GM12878 (cell line): Measurements from ENCODE around the gene ASGR2. TPM values are rescaled to one million over a fixed set of nuclear protein-coding genes. Genes with fewer than 3 reads are reported as not detected.

Experiments used
- ATAC-seq: fragments of 200-7000 bp; cut with Tn5 transposase; 3 replicates; pipeline ENCODE4 v1.9.1; 2020; ENCODE audit warnings: mild to moderate bottlenecking, moderate library complexity
- BruUV-seq: library from RNA; stranded (reverse); fragments of 400-500 nt; replicated peaks from 2 replicates; lab custom pipeline; 2021; lab: Mats Ljungman, UMichigan
- CTCF ChIA-PET: fragments of 300-600 bp; sonication (Branson Sonifier 250); formaldehyde crosslinking; extraction: SDS; loops from one replicate; lab custom pipeline; 2021; ENCODE audit warnings: inconsistent platforms; lab: Yijun Ruan, JAX
- POLR2A ChIA-PET: fragments of 350-600 bp; formaldehyde crosslinking; extraction: SDS; loops from one replicate; lab custom pipeline; 2021; ENCODE audit warnings: inconsistent platforms; lab: Charles Lee
- RAD21 ChIA-PET: fragments of 300-600 bp; sonication (Branson Sonifier 250); formaldehyde crosslinking; loops from one replicate; lab custom pipeline; 2023; ENCODE audit warnings: antibody characterized with exemption; ENCODE audit not compliant: unreplicated experiment; lab: Charles Lee
- SMC1A ChIA-PET: fragments of 300-600 bp; sonication (Branson Sonifier 250); formaldehyde crosslinking; loops from one replicate; lab custom pipeline; 2023; ENCODE audit not compliant: unreplicated experiment, uncharacterized antibody; lab: Charles Lee
- DNase-seq: peaks from one replicate; pipeline ENCODE4 v3.0.0-alpha.2; 2011; ENCODE audit warnings: low read depth, low spot score
- FAIRE-seq: peaks from 3 replicates; lab custom pipeline; 2011; peaks lifted over from hg19 to GRCh38; lab: Jason Lieb, UNC
- H2AFZ ChIP-seq: 2 replicates; pipeline ENCODE4 v1.6.0; 2011; ENCODE audit warnings: low read depth, low read length, control low read depth; ENCODE audit not compliant: control insufficient read depth
- H3K27ac ChIP-seq: 2 replicates; pipeline ENCODE4 v1.5.1; 2011; ENCODE audit warnings: control low read depth; ENCODE audit not compliant: control insufficient read depth, insufficient read depth
- H3K27me3 ChIP-seq, 2 experiments: replicated peaks in 1 of 2; 2 replicates each; pipeline versions ENCODE4 v1.6.0 to v1.6.1; 2011; ENCODE audit warnings: low read length in 1 of 2; ENCODE audit not compliant: control insufficient read depth in 2 of 2, insufficient read depth in 2 of 2
- H3K36me3 ChIP-seq, 2 experiments: 2 replicates each; pipeline ENCODE4 v1.5.1; 2011; ENCODE audit warnings: low read length in 1 of 2; ENCODE audit not compliant: control insufficient read depth in 2 of 2, insufficient read depth in 2 of 2
- H3K4me1 ChIP-seq: 2 replicates; pipeline ENCODE4 v1.6.1; 2011; ENCODE audit warnings: mild to moderate bottlenecking, low read length, moderate library complexity, mixed read lengths; ENCODE audit not compliant: control insufficient read depth, insufficient read depth
- H3K4me2 ChIP-seq: 2 replicates; pipeline ENCODE4 v1.6.0; 2011; ENCODE audit warnings: control low read depth; ENCODE audit not compliant: control insufficient read depth, insufficient read depth
- H3K4me3 ChIP-seq: fragments of 200-600 bp; sonication (generic); 2 replicates; pipeline ENCODE4 v1.5.1; 2016
- H3K79me2 ChIP-seq: 2 replicates; pipeline ENCODE4 v1.6.0; 2011; ENCODE audit warnings: low read length; ENCODE audit not compliant: control insufficient read depth, insufficient read depth
- H3K9ac ChIP-seq: 2 replicates; pipeline ENCODE4 v1.8.0; 2011; ENCODE audit warnings: low read length, control low read depth, mixed read lengths; ENCODE audit not compliant: control insufficient read depth, insufficient read depth
- H3K9me3 ChIP-seq: replicated peaks from 3 replicates; pipeline ENCODE4 v1.5.1; 2011; ENCODE audit warnings: mild to moderate bottlenecking, low read length; ENCODE audit not compliant: control insufficient read depth, insufficient read depth
- H4K20me1 ChIP-seq: 2 replicates; pipeline ENCODE4 v1.6.0; 2011; ENCODE audit not compliant: control insufficient read depth, insufficient read depth
- ATF3 ChIP-seq: IDR thresholded peaks from 2 replicates; pipeline ENCODE4 v1.6.1; 2011; ENCODE audit warnings: low read depth, mild to moderate bottlenecking, low read length, moderate library complexity, borderline replicate concordance; ENCODE audit errors: extremely low read depth
- BMI1 ChIP-seq: fragments of 450-650 bp; IDR thresholded peaks from 2 replicates; pipeline ENCODE4 v1.6.1; 2016; ENCODE audit warnings: mild to moderate bottlenecking, moderate library complexity, borderline replicate concordance
- CEBPZ ChIP-seq: fragments of 150-350 bp; IDR thresholded peaks from 2 replicates; pipeline ENCODE4 v1.6.1; 2016; ENCODE audit warnings: low read depth, low read length
- DPF2 ChIP-seq: fragments of 450-650 bp; IDR thresholded peaks from 2 replicates; pipeline ENCODE4 v1.6.1; 2017; ENCODE audit warnings: mild to moderate bottlenecking
- EED ChIP-seq: sonication (generic); IDR thresholded peaks from 2 replicates; pipeline ENCODE4 v1.6.1; 2016; ENCODE audit warnings: antibody characterized with exemption, low read depth
- HDAC2 ChIP-seq: fragments of 200-600 bp; sonication (generic); IDR thresholded peaks from 2 replicates; pipeline ENCODE4 v1.6.1; 2017
- HDAC6 ChIP-seq: fragments of 200-600 bp; sonication (generic); IDR thresholded peaks from one replicate; pipeline ENCODE4 v1.8.0; 2017; ENCODE audit warnings: antibody characterized with exemption; ENCODE audit not compliant: unreplicated experiment
- HSF1 ChIP-seq: fragments of 150-350 bp; IDR thresholded peaks from 2 replicates; pipeline ENCODE4 v1.6.1; 2014; ENCODE audit warnings: mild to moderate bottlenecking, low read depth, low read length
- IKZF2 ChIP-seq, 2 experiments: fragments of 450-650 bp; IDR thresholded peaks; 2 replicates each; pipeline ENCODE4 v1.6.1; 2017; ENCODE audit warnings: mild to moderate bottlenecking in 2 of 2, moderate library complexity in 2 of 2
- NBN ChIP-seq: fragments of 450-650 bp; IDR thresholded peaks from 2 replicates; pipeline ENCODE4 v1.6.1; 2016
- NRF1 ChIP-seq: conservative IDR thresholded peaks from 2 replicates; pipeline ENCODE4 v1.6.1; 2011; ENCODE audit warnings: mild to moderate bottlenecking, low read depth, low read length, improper control_type of control experiment
- PBX3 ChIP-seq: IDR thresholded peaks from 2 replicates; pipeline ENCODE4 v1.6.1; 2011; ENCODE audit warnings: mild to moderate bottlenecking, low read depth, low read length, moderate library complexity; ENCODE audit not compliant: insufficient replicate concordance
- POLR2AphosphoS5 ChIP-seq: IDR thresholded peaks from 2 replicates; pipeline ENCODE4 v1.6.1; 2011; ENCODE audit warnings: mild to moderate bottlenecking, low read length, inconsistent platforms
- USF2 ChIP-seq: IDR thresholded peaks from 2 replicates; pipeline ENCODE4 v1.6.1; 2011; ENCODE audit warnings: low read depth, low read length, improper control_type of control experiment, borderline replicate concordance
- ZNF622 ChIP-seq: fragments of 450-650 bp; IDR thresholded peaks from 2 replicates; pipeline ENCODE4 v1.6.1; 2017; ENCODE audit warnings: mild to moderate bottlenecking, inconsistent platforms
- WGBS: methylation state at CpG from one replicate; pipeline ENCODE4 v1.1.6; 2016; ENCODE audit warnings: low lambda C conversion rate; ENCODE audit not compliant: insufficient replicate concordance, insufficient coverage; ENCODE audit errors: missing lambda C conversion rate; 5-methylcytosine and 5-hydroxymethylcytosine counted together
- in situ Hi-C: fragments of 300-500 bp; cut with MboI; formaldehyde crosslinking; loops from 9 replicates; pipeline ENCODE4 v1.14.3; 2018; ENCODE audit warnings: mixed read lengths
- intact Hi-C: fragments of 100-400 bp; cut with micrococcal nuclease; formaldehyde crosslinking; loops from one replicate; pipeline ENCODE4 v1.14.2; 2022; ENCODE audit not compliant: unreplicated experiment
- polyA plus RNA-seq, 11 experiments: library from polyadenylated mRNA; depleted of rRNA in 4 of 11; unstranded in 6 of 11; stranded (reverse) in 5 of 11; fragments of >200 nt; fragmentation: Nextera tagmentation in 4 of 11; fragmentation: Illumina TruSeq in 1 of 11; extraction: Ambion mirVana in 4 of 11; extraction: Trizol in 1 of 11; gene quantifications; 1 replicate in 1 of 11; 2 replicates in 10 of 11; pipeline versions ENCODE4 v1.2.1 to v1.2.3, GENCODE V29; 2011 to 2016; ENCODE audit warnings: inconsistent platforms in 2 of 11, missing spikeins in 2 of 11, low read depth in 1 of 11
- total RNA-seq, 4 experiments: library from RNA; depleted of rRNA in 3 of 4; stranded (reverse); fragments of >200 nt in 3 of 4; fragmentation: Illumina TruSeq in 1 of 4; extraction: Trizol in 1 of 4; gene quantifications; 2 replicates each; pipeline versions ENCODE4 v1.2.1 to v1.2.3, GENCODE V29; 2013 to 2021

Gene ASGR2
- total and polyA plus RNA-seq, 10 of the 15 experiments (the other 5 are each of a cell fraction or from before 2014, with no cell fraction given) = not detected

- no peak overlapping the region for H2AFZ ChIP-seq
- intact Hi-C loops (no loop called here), in situ Hi-C loops (no loop called here)
- H3K27ac ChIP-seq = no peak overlapping the region
- DNase-seq = no peak
- CTCF ChIA-PET = interaction anchor here (0.8 to 1.5 kb wide), 3 partner anchors 27 to 52 kb away, joined by 3 to 4 read pairs (median 3); no protein-coding TSS in a partner anchor
- SMC1A ChIA-PET = interaction anchor here (1.2 to 1.4 kb wide), 2 partner anchors 35 to 44 kb away, joined by 3 read pairs; no protein-coding TSS in a partner anchor
- no peak overlapping the region for H3K4me3 ChIP-seq
- no peaks in the 10 kb centered on the region for H3K36me3 ChIP-seq
- POLR2A ChIA-PET = interaction anchor here (0.7 kb wide), 1 partner anchor 50 kb away, joined by 3 read pairs; no protein-coding TSS in a partner anchor
- H3K79me2 ChIP-seq = no peaks in the 10 kb centered on the region
- FAIRE-seq = no peak
- no peak overlapping the region for H3K9ac ChIP-seq
- no peak for ATAC-seq
- WGBS = 49% methylated on average over 5 of the region's 5 CpGs
- TF ChIP-seq CEBPZ = no peak
- no peak for TF ChIP-seq HDAC2
- no peak for TF ChIP-seq EED
- no peak for TF ChIP-seq HDAC6
- no peak for TF ChIP-seq BMI1
- no peak for TF ChIP-seq NBN
- TF ChIP-seq POLR2AphosphoS5 = no peak
- TF ChIP-seq PBX3 = no peak
- no peak for TF ChIP-seq IKZF2 (IDR thresholded peaks at IDR 0.05)
- no peak for TF ChIP-seq HSF1
- TF ChIP-seq DPF2 = no peak
- no peak for TF ChIP-seq USF2
- TF ChIP-seq NRF1 = no peak
- no peak for TF ChIP-seq ZNF622
- TF ChIP-seq ATF3 = no peak
- H3K4me2 ChIP-seq = no peak overlapping the region
- RAD21 ChIA-PET = interaction anchor here (1.4 kb wide), 1 partner anchor 35 kb away, joined by 7 read pairs; no protein-coding TSS in a partner anchor
- peaks cover 18% of the 10 kb centered on the region for H3K4me1 ChIP-seq
- no peaks in the 10 kb centered on the region for H3K9me3 ChIP-seq
- no peaks in the 10 kb centered on the region; a peak in 1 of 4 replicates for H3K27me3 ChIP-seq
- no TSS peak for BruUV-seq
- no peaks in the 10 kb centered on the region for H4K20me1 ChIP-seq
These were observed 16.7 kb downstream of the ASGR2 start for GRCh38 chr17:7097940-7098339.
